Measurements from ENCODE around the gene SOCS4.
"Not testable (repeated sequence)": the region's sequence is repeated elsewhere in the genome, so short reads cannot be mapped to it uniquely, and the experiment has no call there.

SOCS4 gene, protein sequence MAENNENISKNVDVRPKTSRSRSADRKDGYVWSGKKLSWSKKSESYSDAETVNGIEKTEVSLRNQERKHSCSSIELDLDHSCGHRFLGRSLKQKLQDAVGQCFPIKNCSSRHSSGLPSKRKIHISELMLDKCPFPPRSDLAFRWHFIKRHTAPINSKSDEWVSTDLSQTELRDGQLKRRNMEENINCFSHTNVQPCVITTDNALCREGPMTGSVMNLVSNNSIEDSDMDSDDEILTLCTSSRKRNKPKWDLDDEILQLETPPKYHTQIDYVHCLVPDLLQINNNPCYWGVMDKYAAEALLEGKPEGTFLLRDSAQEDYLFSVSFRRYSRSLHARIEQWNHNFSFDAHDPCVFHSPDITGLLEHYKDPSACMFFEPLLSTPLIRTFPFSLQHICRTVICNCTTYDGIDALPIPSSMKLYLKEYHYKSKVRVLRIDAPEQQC

DNA sequence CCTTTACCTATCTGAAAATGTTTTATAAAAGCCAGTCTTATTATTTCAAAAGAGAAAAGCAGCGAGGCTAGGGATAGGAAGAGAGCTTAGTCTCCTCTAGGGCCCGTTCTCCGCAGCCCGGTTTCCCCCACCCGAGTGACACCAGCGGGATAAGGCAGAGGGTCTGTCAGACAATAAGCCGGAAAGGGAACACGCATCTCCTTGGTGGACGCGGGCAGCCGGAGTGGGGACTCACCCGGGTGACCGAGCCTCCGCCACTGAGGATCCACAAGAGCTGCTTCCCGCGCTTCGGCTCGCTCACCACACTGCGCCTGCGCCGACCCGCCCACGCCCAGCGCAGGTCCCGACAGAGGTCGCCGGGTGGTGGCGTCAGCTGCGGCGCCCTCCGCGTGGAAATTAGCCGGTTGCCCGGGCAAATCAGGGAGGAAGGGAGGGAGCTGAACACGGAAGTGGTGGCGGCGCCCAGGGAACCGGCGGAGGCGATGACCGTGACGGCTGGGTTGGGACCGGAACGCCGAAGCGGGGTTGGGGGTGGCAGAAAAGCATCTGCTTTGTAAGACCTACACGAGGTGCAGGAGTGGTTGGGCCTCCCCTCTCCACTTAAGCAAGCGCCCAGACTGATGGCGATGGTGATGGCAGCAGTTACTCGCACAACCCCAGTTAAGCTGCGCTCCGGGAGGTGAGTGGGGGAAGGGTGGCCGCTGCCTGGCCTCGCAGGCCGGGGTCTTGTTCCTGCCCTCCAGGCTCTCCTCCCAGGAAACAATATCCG lies at the start of gene SOCS4, which contains the start of gene WDHD1:
Gene SOCS4 (plus strand): TSS at position 444 of the 769 bp plus-strand sequence. CDS start 15,806 bp downstream, outside the sequence.
Gene WDHD1 (minus strand): TSS at position 307 of the 769 bp plus-strand sequence. CDS start 312 bp downstream, outside the sequence.
- peak; percentile 94 for DNase-seq

DNA sequence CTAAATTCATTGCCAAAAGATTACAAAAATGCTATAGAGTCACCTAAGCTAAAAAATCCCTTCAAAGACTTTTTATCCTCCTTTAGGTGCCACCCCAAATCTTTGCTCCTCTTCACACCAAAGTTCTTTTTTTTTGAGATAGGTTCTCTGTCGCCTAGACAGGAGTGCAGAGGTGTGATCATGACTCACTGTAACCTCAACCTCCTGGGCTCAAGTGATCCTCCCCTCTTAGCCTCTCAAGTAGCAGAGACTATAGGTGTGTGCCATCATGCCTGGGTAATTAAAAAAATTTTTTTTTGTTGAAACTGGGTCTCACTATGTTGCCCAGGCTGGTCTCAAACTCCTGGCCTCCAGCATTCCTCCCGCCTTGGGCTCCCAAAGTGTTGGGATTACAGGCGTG lies 48.0 kb upstream of the SOCS4 start:
- no peak for DNase-seq

DNA sequence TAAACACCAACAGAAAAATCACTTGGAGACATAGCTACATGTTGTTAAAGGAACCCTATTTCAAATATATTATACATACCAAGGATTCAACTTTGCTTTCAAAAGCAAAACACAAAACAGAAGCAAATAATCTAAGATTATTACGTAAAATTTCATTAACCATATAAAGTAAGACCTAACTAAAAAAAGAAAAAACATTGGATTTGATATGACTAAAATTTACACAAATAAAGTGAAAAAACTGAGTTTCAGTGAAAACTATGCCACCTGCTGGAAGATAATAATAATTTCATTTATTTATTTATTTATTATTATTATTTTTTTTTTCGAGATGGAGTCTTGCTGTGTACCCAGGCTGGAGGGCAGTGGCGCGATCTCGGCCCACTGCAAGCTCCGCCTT lies 45.3 kb upstream of the SOCS4 start:
- no peak for DNase-seq

DNA sequence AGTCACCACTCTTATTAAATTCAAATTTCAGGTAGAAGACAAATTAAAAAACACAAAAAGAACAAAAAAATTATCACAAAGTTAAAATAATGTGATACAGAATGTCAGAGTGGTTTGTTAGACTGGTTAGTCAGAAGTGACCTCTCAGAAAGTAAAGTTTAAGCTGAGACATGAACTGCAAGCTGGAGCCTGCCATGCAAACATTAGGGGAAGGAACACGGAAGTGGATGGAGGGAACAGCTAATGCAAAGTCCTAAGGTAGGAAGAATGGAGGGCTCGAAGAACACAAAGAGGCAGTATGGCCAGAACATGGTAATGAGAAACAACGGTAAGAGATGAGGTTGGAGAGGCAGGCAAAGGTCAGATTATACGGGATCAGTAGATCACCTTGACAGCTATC lies 41.9 kb upstream of the SOCS4 start:
- DNase-seq, result no peak

DNA sequence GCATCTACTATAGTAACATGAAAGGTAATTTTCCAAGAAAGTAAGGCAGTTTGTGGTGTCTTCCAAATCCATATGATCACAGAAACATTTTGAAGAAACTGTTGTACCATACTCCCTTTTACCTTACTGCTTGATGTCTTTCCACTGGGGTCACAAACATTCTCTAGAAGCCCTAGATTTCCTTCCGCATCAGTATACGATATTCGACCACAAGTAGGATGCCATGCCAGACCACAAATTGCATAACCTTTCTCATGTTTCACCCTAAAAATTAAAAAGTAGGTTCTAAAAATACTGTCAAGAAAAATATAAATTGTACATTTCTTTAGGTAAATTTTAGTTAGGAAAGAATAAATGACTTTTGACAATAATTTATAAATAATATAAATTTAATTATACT lies 26.7 kb upstream of the SOCS4 start:
- DNase-seq, result no peak

DNA sequence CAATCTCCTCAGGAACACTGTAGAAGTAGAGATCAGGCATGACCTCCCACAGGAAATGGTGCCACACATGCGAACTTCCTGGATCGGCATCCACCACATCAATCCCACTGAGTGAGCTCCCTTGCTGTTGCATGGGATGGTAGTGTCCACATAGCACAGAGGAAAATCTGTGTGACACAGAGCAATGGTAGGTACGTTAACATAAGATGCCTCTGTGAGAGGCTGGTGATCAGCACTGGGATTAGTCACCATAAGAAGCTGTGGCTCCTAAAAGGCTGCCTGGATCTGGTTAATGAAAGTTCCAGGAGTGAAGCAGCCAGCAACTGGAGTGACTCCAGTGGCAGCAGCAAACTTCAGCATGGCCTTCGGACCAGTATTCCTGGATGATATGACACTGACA lies 22.0 kb upstream of the SOCS4 start:
- no peak for DNase-seq

DNA sequence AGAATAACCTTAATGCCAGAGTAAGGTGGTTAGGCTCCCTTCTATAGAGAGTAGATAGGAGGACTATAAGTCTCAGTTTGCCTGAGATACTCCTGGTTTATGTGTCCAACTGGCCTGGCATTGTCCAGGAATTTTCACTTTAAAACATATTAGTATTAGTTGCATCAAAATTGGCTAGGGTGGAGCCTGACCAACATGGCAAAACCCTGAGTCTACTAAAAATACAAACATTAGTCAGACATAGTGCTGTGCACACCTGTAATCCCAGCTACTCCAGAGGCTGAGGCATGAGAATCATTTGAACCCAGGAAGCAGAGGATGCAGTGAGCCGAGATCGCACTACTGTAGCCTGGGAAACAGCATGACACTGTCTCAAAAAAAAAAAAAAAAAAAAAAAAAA lies 12.0 kb upstream of the SOCS4 start:
- DNase-seq, result no peak

DNA sequence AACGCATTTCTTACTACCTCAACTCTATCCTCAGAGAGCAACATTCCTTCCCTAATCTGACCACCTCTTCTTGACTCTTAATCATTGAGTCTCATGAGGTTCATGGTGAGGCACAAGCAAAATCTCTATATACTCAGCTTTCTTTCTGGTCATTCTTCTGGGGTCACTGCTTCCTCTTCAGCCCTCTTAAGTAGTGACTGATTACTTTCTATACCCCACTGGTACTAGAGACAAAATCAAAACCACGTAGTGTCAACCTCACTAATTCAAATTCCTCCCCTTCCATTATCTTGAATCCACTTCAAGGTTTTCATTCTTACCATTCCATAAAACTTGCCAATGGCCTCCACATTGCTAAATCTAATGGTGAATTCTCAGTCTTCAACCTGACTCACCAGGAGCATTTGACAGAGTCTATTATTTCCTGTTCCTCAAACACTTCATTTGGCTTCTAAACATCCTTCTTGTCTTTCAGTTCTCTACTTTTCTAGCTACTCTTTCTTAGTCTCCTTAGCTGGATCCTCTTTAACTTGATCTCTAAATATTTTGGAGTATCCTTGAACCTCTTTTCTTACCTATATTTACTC lies 7.0 kb upstream of the SOCS4 start:
- no peak for DNase-seq

DNA sequence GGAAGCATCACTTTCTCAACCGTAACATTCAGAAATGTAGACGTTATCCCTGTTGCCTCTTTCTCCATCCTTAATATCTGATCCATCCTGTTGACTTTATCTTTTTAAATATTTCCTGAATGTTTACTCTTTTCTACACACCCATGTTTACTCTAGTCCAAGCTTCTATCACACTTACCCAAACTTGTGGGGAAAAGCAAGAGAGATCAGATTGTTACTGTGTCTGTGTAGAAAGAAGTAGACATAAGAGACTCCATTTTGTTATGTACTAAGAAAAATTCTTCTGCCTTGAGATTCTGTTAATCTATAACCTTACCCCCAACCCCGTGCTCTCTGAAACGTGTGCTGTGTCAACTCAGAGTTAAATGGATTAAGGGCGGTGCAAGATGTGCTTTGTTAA lies 2.7 kb upstream of the SOCS4 start:
- not testable (repeated sequence) for DNase-seq

DNA sequence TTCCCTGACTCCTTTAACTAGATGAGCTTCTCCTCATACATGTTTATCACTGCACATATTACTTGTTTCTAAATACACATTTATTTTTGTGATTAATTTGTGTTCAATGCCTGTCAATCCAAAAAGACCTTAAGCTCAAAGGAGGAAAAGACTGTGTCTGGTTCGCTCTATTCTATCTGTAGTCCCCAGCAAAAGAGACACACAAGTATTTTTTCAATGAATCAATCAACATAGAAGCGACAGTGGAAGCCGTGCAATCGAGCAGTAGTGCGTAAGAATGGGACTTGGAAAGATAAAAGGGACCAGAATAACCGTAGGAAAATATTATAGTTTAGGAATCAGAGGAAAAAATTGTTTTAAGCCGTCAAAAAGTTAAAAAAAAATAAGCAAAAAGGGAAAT lies 1.1 kb upstream of the SOCS4 start:
- no peak for DNase-seq

DNA sequence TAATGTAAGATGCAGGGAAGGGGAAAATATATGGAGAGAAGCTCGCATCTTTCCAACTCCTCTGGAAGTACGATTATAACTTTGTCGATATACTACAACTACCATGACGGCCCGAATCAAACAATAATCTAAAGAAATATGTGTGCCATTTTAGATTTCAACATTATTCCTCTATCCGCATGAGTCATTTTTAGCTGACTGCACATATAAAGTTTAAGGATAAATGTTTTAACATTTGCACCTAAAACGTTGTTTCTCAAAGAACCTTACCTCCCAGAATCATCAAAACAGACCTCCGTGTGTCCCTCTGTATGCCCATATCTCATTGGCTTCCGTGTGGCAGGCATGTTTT lies 619 bp upstream of the SOCS4 start:
- no peak for DNase-seq

DNA sequence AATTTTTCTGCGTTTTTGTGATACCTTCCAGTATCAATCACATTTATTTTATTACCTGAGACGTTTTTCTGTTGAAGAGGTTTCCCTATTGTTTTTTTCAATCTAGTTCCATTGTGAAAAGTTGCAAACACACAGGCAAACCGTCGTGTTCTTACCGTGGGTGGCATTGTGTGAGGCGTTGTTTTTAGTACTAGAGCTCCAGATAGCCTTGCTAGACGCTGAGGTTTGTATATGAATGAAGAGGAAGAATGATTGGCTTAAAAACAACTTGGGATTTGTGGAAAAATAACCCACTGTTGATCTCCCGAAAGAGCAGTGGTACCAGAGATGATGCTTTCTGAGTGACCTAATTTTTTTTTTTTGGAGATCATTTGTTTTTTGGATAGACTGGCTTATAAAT lies 1.0 kb downstream of the SOCS4 start:
- DNase-seq, result no peak

DNA sequence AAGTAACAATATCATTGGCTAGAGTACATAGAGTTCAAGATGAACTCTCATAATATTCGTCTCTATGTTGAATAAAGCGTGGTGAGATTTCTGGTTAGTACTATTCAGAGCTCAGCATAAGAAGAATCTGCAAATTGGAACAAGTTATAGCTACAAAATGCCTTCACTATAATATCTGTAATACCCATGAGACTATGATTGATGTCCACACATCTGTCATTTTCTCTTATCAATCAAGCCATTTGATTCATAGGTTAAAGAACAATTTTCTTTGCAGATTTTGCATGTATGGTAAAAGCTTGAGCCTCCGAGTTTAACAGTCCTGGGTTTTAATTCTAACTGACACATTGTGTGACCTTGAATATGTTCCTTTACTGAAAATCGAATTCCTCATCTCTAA lies 1.4 kb downstream of the SOCS4 start:
- DNase-seq, result no peak

DNA sequence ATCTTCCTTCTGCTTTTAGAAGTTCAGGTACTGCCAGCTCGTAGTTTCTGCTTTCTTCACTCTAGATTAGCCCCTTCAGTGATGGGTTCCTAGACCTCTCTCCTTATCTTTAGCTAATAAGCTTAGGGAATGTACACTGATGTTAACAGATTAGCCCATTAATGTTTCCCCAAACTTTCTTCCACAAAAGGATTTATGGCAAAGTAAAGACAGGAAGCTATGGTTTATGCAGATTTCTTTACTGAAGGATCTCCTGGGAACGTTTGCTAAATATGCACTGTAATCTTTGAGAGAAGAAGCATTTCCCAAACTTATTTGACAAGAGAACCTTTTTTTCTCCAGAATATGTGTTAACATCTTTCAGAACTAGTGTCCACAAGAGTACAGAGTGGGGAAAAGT lies 4.2 kb downstream of the SOCS4 start:
- DNase-seq, result no peak

DNA sequence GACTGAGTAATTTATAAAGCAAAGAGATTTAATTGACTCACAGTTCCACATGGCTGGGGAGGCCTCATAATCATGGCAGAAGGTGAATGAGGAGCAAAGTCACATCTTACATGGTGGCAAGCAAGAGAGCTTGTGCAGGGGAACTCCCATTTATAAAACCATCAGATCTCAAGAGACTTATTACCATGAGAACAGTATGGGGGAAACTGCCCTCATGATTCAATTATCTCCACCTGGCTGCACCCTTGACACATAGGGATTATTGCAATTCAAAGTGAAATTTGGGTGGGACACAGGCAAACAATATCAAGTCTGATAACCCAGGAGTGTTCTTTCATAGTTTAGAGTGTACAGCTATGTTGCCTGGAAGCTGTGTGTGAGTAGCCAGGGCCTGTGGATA lies 11.0 kb downstream of the SOCS4 start:
- DNase-seq, result not testable (repeated sequence)

DNA sequence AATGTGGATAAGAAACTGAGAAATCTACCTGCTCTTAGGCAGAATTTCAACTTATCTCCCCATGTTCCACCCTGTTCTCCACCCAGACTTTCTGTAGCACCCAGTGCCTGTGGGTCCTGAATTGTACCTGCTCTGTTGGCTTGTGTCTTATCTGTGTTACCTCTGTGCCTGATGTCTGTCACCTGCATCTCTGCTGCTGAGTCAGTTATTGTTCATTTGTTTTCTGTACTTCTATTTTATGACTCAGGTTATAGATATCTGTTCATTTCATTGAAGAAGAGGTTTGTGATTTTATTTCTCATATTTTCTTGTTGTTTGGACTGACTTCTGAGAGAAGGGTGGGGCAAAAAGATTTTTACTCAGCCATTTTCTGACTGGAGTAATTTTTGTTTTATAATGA lies 11.7 kb downstream of the SOCS4 start:
- no peak for DNase-seq

DNA sequence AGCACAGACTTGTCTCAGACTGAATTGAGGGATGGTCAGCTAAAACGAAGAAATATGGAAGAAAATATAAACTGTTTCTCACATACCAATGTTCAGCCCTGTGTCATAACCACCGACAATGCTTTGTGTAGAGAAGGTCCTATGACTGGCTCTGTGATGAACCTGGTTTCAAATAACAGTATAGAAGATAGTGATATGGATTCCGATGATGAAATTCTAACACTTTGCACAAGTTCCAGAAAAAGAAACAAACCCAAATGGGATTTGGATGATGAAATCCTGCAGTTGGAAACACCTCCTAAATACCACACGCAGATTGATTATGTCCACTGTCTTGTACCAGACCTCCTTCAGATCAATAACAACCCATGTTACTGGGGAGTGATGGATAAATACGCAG lies 16.5 kb downstream of the SOCS4 start:
- DNase-seq, result no peak

DNA sequence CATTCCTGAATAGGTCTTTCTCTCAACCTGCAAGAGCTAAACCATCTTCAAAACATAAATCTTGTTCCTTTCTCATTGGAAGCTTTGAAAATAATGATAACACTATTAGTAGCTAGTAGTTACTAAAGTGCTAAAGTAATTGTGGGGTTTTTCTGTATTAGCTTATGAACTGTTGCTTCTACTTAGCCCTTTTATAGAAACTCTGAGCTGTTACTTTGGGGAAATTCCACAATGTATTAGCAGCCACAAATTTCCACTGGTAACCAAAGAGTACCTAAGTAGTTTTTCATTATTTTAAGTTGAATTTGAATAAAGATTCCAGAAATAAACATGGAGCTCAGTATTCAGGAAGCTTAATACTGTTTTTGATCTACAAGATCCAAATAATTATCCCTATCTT lies 18.1 kb downstream of the SOCS4 start:
- DNase-seq, result no peak

DNA sequence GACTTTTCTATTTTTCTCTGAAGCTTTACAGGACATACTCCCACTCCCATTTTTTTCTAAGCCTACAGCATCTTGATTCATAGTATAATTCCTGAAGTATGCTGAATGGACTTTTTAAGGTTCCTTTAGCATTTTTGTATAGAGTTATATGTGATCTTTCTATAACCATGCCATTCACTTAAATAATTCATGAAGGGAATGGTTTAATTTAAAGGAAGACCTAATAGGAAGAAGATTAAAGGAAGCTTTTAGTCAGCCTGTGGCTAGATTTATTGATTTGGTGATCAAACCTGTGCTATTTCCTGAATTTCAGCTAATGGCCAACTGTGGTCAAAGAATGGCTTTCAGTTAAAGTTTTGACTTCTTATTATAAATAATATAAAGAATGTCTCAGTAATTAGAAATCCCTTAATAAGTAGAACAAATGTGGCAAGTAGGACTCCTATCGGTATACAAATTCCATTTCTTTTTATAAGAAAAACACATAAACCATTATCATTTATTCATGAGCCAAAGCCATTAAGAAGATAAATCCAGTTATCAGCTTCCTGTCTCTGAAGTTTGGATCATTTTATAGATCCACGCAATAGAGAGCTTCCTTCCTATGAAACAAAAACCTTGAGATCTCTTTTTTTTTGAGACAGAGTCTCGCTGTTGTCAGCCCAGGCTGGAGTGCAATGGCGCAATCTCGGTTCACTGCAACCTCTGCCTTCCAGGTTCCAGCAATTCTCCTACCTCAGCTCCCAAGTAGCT lies 20.4 kb downstream of the SOCS4 start:
- DNase-seq, result no peak

DNA sequence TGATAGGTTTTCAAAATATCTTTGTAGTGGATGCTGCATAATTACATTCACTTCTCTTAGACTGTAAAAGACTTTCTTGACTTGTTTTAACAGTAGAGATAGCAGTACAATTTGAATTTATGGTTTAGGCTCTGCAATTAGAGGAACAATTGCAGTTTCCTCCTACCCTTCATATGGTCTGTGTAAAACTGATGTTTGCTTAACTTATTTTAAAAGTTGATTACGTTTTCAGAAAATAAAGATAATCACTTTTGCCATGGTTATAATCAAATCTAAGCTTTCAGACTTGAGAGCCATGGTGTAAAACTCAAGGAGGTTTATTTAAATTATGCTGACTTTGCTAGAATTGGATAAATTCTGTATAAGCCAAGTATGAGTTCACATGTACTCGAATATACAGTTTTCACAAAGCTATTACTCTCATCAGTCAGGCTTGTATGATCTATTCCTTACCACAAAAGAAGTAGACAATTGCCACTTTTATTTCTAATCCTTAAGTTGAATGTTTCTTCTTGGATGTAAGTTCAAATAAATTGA lies 21.9 kb downstream of the SOCS4 start:
- DNase-seq, result no peak

DNA sequence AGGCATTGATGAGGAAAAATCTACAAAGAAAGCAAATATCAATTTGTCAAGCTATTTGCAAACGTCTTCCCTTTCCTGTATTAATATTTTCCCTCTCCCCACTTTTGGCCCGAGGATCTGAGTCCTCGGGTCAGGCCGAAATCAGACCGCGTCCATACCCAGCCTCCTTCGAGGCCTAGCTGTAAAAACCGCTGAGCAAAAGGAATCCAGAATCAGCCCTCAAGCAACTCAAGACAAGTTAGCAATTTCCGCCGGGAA lies 24.1 kb downstream of the SOCS4 start:
- DNase-seq, result no peak

DNA sequence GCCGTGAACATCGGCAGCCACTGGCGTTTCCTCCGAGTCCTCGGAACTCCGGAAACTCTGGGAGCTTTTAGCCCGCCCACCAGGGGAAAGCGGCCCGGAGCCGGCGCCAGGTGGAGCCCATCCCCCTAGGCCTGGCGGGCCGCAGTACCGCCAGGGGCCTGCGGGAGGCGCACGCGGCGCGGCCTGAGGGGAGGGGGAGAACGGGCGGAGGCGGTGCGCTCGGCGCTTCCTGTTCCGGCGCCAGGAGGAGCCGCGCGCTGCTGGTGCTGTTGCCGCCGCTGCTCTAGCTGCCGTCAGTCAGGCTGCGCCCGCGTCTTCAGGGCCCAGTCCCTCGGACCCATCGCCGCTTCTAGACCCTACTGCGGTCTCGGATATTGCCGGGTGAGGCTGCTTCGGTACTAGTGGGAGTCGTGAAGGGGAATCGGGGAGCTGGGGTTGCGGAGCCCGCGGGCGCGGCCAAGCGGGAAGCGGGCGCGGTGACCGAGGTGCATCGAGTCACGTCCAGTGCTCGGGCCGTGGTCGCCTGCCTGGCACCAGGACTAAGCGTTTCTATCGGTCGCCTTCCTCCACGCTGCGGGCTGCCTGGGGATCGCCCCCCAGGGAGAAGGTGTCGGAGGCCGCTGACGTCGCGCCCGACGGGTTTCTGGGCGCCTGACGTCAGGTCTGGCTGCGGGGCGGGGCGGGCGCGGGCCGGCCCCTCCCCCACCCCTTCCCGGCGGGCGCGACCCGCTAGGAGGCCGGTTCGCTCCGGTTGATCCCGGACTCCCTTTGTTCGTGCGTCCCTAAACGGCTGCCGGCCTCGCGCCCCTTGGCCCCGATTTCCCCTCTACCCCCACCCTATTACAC lies 24.6 kb downstream of the SOCS4 start, which contains the start of gene MAPK1IP1L:
Gene MAPK1IP1L (plus strand): TSS at position 225 of the 846 bp plus-strand sequence. CDS start 10,037 bp downstream, outside the sequence.
- peak; percentile 89 for DNase-seq
